Stimulated activated CD4-positive, alpha-beta T cell treated with anti-CD3 and anti-CD28 coated beads, Interleukin-15, amount 100 ng/mL, for 1 hour (primary cell): Measurements from ENCODE around the gene FKBP5.
A peak's percentile ranks its signal among the peaks of the same experiment; 100 is the strongest.
"Not testable (repeated sequence)": the region's sequence is repeated elsewhere in the genome, so short reads cannot be mapped to it uniquely, and the experiment has no call there.

ENCODE experiments used
- DNase-seq, 2 donors: peaks; one replicate each; pipeline ENCODE4 v3.0.0-alpha.2; 2020; ENCODE audit warnings: low read depth in 1 of 2, low spot score in 1 of 2

FKBP5 gene

GRCh38 chr6:35622283-35622682 is 66.4 kb downstream of the FKBP5 start:
- no peak for DNase-seq

GRCh38 chr6:35620706-35621105 is 68.0 kb downstream of the FKBP5 start:
- DNase-seq, result no peak

DNA sequence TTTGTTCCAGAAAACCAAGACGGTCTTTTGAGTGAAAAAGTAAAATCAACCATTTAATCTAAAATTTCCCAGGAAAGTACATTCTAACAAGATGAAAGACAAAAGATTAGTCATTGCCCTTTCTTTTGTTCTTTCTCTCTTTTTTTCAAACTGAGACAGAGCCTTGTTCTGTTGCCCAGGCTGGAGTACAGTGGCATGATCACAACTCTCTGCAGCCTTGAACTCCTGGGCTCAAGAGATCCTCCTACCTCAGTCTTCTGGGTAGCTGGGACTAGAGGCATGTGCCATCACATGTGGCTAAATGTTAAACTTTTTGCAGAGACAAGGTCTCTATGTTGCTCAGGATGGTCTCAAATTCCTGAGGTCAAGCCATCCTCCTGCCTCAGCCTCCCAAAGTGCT is 75.0 kb downstream of the FKBP5 start:
- no peak for DNase-seq

DNA sequence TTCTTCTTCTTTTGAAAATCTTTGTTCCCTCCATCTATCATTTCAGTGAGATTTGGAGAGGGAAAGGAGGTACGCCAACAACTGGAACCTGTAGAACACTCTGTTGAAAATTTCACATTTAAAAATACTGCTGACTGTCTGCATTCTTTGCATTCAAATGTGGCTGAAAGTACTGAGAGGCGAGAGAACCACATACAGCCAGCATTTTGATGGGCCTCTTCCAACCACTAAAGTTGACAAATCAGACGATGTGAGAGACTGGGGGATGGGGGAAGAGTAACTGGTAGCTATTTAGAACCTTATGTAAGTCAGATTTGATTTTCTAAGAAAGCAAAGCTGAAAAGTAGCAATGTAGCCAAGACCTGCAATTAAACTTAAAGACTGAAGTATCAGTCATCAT is 77.5 kb downstream of the FKBP5 start:
- DNase-seq, result no peak

DNA sequence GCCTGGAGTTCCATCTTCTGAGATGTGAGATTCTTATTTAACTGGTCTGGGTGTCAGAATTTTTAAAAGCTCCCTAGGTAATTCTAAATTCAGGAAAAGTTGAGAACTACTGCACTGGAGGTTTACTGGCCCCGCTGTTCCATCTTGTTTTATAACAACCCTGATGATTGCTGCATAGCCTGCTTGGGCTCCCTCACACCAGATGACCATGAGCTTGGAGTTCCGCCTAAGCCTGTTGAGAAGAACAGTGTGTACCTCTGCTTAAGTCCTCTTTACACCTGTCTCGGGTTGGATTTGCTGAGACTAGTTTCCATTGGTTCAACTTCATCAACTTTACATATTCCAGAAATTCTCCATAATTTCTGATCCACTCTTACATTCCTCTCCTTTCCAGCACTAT is 77.9 kb downstream of the FKBP5 start:
- DNase-seq, result no peak

DNA sequence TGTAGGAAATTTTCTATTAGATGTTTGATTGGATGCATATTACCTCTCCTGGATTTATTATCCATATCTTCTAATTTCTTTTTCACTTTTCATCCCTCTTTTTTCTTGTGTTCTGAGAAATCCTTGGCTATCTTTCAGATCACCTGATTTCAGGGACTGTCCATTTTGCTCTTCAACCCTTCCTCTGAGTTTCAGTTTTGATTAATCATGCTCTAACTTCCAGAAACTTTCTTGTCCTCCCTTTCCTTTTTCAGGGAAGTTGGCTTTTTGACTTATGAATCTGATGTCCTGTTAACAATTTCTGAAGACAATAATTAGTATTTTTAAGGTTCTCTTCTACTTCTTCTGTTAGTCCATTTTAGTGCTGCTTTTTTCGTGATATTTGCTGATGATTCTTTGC is 79.1 kb downstream of the FKBP5 start:
- DNase-seq, result no peak

- no peak for DNase-seq
Measured at GRCh38 chr6:35607517-35608233, 81.0 kb downstream of the FKBP5 start.

DNA sequence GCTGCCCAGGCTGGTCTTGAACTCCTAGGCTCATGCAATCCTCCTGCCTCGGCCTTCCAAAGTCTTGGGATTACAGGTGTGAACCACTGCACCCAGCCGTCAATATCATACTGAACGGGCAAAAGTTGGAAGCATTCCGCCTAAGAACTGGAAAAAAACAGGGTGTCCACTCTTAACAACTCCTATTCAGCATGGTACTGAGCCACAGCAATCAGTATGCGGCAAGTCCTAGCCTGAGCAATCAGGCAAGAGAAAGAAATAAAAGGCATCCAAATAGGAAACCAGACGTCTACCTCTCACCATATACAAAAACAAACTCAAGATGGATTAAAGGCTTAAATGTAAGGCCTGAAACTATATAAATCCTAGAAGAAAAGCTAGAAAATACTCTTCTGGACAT is 83.1 kb downstream of the FKBP5 start:
- no peak for DNase-seq

GRCh38 chr6:35603326-35604202 is 85.2 kb downstream of the FKBP5 start:
- no peak for DNase-seq

- DNase-seq, result no peak
Measured at GRCh38 chr6:35602133-35602946, 86.4 kb downstream of the FKBP5 start.

DNA sequence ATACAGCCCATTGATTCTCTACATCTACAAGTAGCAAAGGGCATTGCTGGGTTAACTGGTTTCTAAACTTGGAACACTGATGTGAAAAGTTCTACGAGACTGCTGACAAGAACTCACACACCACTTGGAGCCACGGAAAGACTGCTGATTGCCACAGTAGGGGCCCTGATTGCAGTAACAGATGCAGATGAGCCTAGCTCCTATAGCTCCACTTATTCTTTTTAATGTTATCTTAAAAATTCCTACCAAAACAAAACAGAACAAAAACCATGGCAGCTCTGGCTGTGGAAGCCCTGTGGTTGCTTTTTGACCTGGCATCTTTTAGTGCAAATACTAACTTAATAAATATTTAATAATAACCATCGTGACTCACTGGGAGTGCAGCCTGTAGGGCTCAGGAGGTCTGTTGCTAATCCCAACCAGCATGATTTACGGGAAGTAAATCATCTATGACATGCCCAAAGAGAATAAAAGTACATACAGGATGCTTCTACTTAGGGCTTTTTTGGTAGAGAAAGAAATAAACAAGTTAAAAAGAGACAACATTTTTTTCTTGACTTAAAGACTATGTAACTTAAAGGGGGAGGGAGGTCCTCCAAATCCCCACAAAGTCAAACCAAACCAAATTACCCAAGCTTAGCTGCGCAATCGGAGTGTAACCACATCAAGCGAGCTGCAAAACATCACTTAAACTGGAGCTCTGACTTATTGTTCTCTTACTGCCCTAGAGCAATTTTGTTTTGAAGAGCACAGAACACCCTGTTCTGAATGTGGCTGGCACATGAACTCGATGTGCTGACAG is 87.2 kb downstream of the FKBP5 start:
- peak in 1 of 2 donors; percentile 34 for DNase-seq

DNA sequence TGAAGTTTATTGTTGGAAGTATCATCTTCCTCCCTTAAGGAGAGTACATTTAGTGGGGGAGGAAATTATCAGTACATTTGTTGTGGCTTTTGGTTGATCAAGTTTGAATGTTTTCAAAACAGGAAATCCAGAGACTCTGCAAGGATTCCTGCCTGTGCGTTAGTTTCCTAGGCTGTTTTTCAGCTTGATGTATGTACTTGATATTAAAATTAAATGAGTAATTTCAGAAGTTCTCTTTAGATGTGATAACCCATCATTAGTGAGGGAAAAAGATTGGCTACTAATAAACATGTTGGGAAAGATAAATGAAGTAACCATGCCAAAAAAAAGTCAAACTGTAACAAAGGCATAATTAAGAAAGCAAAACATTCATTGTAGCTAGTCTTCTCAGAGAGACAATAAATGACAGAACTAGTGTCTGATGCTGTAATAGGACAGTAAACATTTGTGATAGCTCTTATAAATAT is 88.0 kb downstream of the FKBP5 start:
- no peak for DNase-seq

DNA sequence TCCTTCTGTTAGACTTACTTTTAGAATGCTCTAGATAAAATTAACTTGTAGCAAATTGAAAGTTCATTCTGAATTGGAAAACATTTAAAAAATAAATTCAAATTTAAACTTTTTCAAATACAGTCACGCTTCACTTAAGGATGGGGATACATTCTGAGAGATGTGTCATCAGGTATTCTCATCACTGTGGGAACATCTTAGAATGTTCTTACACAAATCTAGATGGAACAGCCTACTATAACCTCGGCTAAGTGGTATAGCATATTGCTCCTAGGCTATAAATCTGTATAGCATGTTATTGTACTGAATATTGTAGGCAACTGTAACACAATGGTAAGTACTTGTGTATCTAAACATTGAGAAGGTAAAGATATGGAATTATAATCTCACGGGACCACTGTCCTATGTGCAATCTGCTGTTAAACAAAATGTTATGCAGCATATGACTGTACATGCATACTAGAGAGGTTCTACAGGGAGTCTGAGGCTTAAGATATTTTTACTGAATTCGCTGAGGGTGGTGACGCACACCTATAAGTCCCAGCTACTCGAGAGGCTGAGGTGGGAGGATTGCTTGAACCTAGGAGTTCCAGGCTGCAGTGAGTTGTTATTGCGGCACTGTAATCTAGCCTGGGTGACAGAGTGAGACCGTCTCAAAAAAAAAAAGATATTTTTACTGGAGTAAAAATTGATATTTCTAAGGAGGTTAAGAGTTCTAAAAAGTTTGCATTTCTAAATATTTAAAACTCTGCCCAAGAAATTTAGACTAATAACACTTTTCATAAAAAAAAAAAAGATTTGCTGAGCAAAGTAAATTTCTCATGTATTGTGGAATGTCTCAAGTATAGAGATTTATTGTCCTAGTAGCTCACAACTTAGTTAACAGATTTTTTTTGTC is 88.7 kb downstream of the FKBP5 start:
- DNase-seq, result no peak

- DNase-seq, result not testable (repeated sequence)
Measured at GRCh38 chr6:35598621-35599020, 90.1 kb downstream of the FKBP5 start.

- DNase-seq, result no peak
Measured at GRCh38 chr6:35596448-35597442, 92.0 kb downstream of the FKBP5 start.

DNA sequence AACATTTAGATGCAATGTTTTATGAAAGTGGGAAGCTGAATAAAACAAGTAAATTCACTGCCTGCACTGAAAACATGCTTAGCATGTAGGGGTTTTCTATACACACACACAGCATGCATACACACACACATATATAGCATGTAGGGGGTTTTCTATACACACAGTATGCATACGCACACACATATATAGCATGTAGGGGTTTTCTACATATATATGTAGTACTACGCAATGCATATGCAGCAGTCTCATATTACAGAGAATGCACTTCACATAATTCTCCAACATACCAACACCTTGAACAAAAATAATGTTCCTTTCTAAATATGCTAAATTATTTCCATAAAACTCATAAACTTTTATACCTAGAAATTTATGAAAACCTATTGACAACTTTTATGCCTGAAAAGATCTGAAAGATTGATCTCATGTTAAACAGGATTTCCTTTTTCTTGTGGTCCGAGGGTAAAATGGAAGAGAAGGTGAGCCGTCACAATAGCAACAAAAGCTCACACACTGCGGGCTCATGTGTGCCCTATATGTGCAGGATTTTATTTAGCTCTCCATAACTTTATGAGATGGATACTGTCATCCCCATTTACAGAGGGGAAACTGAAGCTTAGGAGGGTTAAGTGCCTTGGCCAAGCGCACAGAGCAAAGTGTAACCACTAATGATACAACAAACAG is 94.1 kb downstream of the FKBP5 start:
- no peak for DNase-seq

DNA sequence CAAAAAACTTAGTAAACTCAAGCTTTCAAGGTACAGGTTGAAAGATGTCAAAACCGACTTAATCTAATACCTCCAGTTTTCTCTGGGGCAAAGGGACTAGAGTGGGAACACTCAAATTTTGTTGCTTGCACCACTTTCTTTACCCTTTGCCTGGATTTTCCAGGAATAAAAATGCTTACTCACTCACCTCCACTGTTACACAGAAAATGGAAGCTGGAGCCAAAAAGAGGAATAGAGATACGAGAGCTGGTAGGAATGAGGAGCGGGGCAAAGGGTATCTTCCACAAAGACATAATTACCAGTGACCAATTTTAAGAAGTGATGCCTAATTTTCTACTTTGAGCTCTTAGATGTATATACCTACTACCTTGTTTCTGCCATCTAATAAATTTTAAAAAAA is 96.5 kb downstream of the FKBP5 start:
- DNase-seq, result no peak

DNA sequence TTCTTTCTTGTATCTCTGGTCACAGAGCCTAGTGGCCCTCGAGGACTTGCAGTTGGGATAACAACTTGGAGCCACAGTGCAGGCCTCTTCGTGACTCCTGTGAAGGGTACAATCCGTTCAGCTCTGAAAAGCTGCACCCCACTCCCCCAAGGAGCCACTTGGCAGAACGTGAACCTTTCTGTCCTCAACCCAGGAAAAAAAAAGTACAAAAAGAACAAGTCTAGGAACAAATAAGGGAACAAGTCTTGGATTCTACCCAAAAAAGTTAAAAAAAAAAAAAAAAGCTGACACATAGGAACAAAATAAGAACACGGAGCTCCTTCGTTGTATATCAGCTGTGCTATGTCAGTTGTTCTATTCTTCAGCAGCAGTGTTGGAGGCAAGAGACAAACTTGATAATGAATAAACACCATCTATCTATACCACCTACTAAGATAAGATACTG is 98.1 kb downstream of the FKBP5 start:
- no peak for DNase-seq
